Right ventricle myocardium superior (tissue), 1 donor: ENCODE data around the gene KRTAP10-6. TPM values are rescaled to one million over a fixed set of nuclear protein-coding genes. Genes with fewer than 3 reads are reported as not detected.
"Not testable (repeated sequence)": the region's sequence is repeated elsewhere in the genome, so short reads cannot be mapped to it uniquely, and the experiment has no call there.

Experiments used
- ATAC-seq: fragments of 200-7000 bp; cut with Tn5 transposase; one replicate; pipeline ENCODE4 v1.9.1; 2020; ENCODE audit warnings: mild to moderate bottlenecking; ENCODE audit not compliant: poor library complexity
- DNase-seq: peaks from one replicate; pipeline ENCODE4 v3.0.0-alpha.2; 2020
- intact Hi-C: fragments of 100-400 bp; cut with DNase I; formaldehyde crosslinking; loops from one replicate; pipeline ENCODE4 v1.11.2; 2022
- total RNA-seq: library from RNA; stranded (reverse); fragmentation: NEBNext Ultra II Directional; extraction: Animal tissue kit (Norgen Biotek cat#: 25700); gene quantifications from one replicate; pipeline ENCODE4 v1.2.1, GENCODE V29; 2021
- donor health status: DM: no; HTN: yes; CAD: no; lungs with severe emphysema.

The KRTAP10-6 gene
- total RNA-seq, 1 donor from 2014 or later = not detected

- intact Hi-C loops = no loop called here
- ATAC-seq (no peak), DNase-seq (no peak)
These were observed 8.5 kb downstream of the KRTAP10-6 start for GRCh38 chr21:44583800-44584147.

GRCh38 chr21:44583089-44583799, 9.1 kb downstream of the KRTAP10-6 start:
- ATAC-seq = peak; percentile 57
- intact Hi-C loops = no loop called here

GRCh38 chr21:44582055-44582454, 10.2 kb downstream of the KRTAP10-6 start:
- ATAC-seq (no peak), DNase-seq (no peak)
- intact Hi-C loops = no loop called here

More at GRCh38 chr21:44583089-44583799, 9.1 kb downstream of the KRTAP10-6 start:
- DNase-seq = no peak

- no peak for DNase-seq
- no peak for ATAC-seq
- intact Hi-C loops = no loop called here
These were observed 11.1 kb downstream of the KRTAP10-6 start for GRCh38 chr21:44581158-44581557.

GRCh38 chr21:44580231-44580821, 12.0 kb downstream of the KRTAP10-6 start, which contains the start of gene KRTAP10-5:
Gene KRTAP10-5 (minus strand): TSS chr21:44580604. CDS start chr21:44580578, 26 bp downstream.
- intact Hi-C loops, DNase-seq: not testable (repeated sequence)
- ATAC-seq = peak; percentile 22

GRCh38 chr21:44579833-44580144, 12.5 kb downstream of the KRTAP10-6 start:
- DNase-seq = no peak

GRCh38 chr21:44579056-44579832, 13.1 kb downstream of the KRTAP10-6 start:
- DNase-seq (no peak), ATAC-seq (no peak)
- intact Hi-C loops = no loop called here

More at GRCh38 chr21:44579833-44580144, 12.5 kb downstream of the KRTAP10-6 start:
- intact Hi-C loops = no loop called here
- no peak for ATAC-seq

- DNase-seq = no peak
- ATAC-seq = no peak
- intact Hi-C loops = no loop called here
These were observed 13.8 kb downstream of the KRTAP10-6 start for GRCh38 chr21:44578371-44579055.

- intact Hi-C loops = no loop called here
- ATAC-seq = no peak
- DNase-seq = no peak
These were observed 16.3 kb downstream of the KRTAP10-6 start for GRCh38 chr21:44576025-44576420.

- intact Hi-C loops = no loop called here
- ATAC-seq (no peak), DNase-seq (no peak)
These were observed 16.8 kb downstream of the KRTAP10-6 start for GRCh38 chr21:44575307-44576024.

GRCh38 chr21:44574457-44575306, 17.6 kb downstream of the KRTAP10-6 start:
- DNase-seq (no peak), ATAC-seq (no peak)
- intact Hi-C loops = no loop called here

GRCh38 chr21:44573630-44574456, 18.5 kb downstream of the KRTAP10-6 start, which contains the start of gene KRTAP10-4:
Gene KRTAP10-4 (plus strand): TSS chr21:44573729. CDS start chr21:44573759, 30 bp downstream.
- ATAC-seq, intact Hi-C loops, DNase-seq: not testable (repeated sequence)

GRCh38 chr21:44572959-44573583, 19.2 kb downstream of the KRTAP10-6 start:
- DNase-seq = no peak
- intact Hi-C loops = no loop called here
- ATAC-seq = no peak

GRCh38 chr21:44571844-44572782, 20.2 kb downstream of the KRTAP10-6 start:
- ATAC-seq (no peak), DNase-seq (no peak)

GRCh38 chr21:44571296-44571695, 21.0 kb downstream of the KRTAP10-6 start:
- no peak for DNase-seq
- intact Hi-C loops = no loop called here
- no peak for ATAC-seq

More at GRCh38 chr21:44571844-44572782, 20.2 kb downstream of the KRTAP10-6 start:
- intact Hi-C loops = no loop called here
